PC-3 (cell line): ENCODE data around the gene CAMTA2.

Source experiments
- CTCF ChIP-seq: fragments of 300-600 bp; sonication (generic); conservative IDR thresholded peaks from 2 replicates; pipeline ENCODE4 v1.5.1; 2017; ENCODE audit warnings: antibody characterized with exemption, low read depth, mild to moderate bottlenecking, low read length
- EZH2 ChIP-seq: fragments of 300-600 bp; sonication (generic); IDR thresholded peaks from one replicate; pipeline ENCODE4 v1.6.1; 2017; ENCODE audit warnings: antibody characterized with exemption, mild to moderate bottlenecking, low read length; ENCODE audit not compliant: unreplicated experiment
- EZH2phosphoT487 ChIP-seq: fragments of 300-600 bp; sonication (generic); IDR thresholded peaks from 2 replicates; pipeline ENCODE4 v1.6.1; 2018; ENCODE audit warnings: mild to moderate bottlenecking, antibody characterized with exemption, low read length, borderline replicate concordance

GRCh38 chr17:4919511-4920047 lies 67.9 kb downstream of the CAMTA2 start:
- TF ChIP-seq CTCF (no peak), EZH2 (no peak), EZH2phosphoT487 (no peak)
